GM12873 (cell line): ENCODE measurements around the gene BCL2L11.

Experiments
- CTCF ChIP-seq: IDR thresholded peaks from 2 replicates; pipeline ENCODE4 v1.5.1; 2012; ENCODE audit warnings: low read depth, mild to moderate bottlenecking, moderate library complexity, low read length, control low read depth; ENCODE audit not compliant: insufficient read depth; ENCODE audit errors: missing control alignments

Gene BCL2L11

GRCh38 chr2:111145951-111146350 lies 25.2 kb downstream of the BCL2L11 start:
- TF ChIP-seq CTCF = no peak

GRCh38 chr2:111148225-111148873 lies 27.6 kb downstream of the BCL2L11 start:
- no peak for TF ChIP-seq CTCF

GRCh38 chr2:111148925-111149324 lies 28.2 kb downstream of the BCL2L11 start:
- TF ChIP-seq CTCF = no peak

- TF ChIP-seq CTCF = no peak
Observed at GRCh38 chr2:111149882-111150455, 29.3 kb downstream of the BCL2L11 start.

GRCh38 chr2:111154758-111155157 lies 34.0 kb downstream of the BCL2L11 start:
- TF ChIP-seq CTCF = no peak

- TF ChIP-seq CTCF = no peak
Observed at GRCh38 chr2:111155610-111156009, 34.9 kb downstream of the BCL2L11 start.

GRCh38 chr2:111156529-111156928 lies 35.8 kb downstream of the BCL2L11 start:
- no peak for TF ChIP-seq CTCF
